Activated gamma-delta T cell treated with anti-CD3 and anti-CD28 coated beads, Interleukin-2, amount 50 U/mL, for 16 hours (primary cell): Measurements from ENCODE around the gene RNF11.
A peak's percentile ranks its signal among the peaks of the same experiment; 100 is the strongest.
"Not testable (repeated sequence)": the region's sequence is repeated elsewhere in the genome, so short reads cannot be mapped to it uniquely, and the experiment has no call there.

ENCODE experiments used
- DNase-seq: peaks from one replicate; pipeline ENCODE4 v3.0.0-alpha.2; 2020; ENCODE audit warnings: low read depth

Gene RNF11

DNA sequence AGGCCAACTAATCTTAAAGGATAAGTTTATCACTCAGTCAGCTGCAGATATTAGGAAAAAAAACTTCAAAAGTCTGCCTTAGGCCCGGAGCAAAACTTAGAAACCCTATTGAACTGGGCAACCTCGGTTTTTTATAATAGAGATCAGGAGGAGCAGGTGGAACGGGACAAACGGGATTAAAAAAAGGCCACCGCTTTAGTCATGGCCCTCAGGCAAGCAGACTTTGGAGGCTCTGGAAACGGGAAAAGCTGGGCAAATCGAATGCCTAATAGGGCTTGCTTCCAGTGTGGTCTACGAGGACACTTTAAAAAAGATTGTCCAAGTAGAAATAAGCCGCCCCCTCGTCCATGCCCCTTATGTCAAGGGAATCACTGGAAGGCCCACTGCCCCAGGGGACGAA lies 7.6 kb upstream of the RNF11 start:
- DNase-seq = not testable (repeated sequence)

DNA sequence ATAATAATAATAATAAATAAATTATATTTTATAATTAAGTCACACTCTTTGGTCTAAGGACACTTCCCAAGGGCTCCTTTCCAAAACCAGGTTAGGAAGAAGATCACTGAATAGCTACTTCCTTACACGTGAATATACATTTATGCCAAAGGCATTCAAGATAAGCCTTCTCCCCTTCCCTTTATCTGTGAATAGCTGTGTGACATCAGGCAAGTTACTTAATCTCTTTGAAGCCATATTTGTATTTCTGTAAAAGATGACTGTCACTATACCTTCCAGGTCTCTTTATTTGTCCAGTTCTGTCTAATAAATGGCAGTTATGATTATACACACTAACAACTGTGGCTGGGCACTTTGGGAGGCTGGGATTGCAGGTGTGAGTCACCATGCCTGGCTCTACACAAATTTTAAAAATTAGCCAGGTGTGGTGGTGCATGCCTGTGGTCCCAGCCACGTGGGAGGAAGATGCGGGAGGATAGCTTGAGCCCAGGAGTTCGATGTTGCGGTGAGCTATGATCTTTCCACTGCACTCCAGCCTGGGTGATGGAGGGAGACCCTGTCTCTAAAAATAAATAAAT lies 5.5 kb upstream of the RNF11 start:
- no peak for DNase-seq

DNA sequence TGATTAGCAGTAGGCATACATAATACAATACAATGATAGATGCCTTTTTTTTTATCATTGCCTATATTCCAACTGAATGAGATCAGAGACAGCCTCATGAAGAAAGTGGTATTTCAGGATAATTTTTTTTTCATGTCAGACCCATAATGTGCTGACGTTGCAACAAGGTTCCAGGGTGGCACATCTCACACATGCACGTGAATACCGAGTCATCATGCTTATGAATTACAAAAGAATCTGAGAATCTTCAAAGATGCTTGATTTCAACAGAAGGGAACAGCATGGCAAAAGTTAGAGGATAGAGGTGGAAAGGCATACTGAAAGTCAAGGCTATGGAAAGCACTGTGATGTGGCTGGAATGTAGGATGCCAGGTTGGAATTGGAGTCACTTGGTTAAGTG lies 5.0 kb upstream of the RNF11 start:
- no peak for DNase-seq

DNA sequence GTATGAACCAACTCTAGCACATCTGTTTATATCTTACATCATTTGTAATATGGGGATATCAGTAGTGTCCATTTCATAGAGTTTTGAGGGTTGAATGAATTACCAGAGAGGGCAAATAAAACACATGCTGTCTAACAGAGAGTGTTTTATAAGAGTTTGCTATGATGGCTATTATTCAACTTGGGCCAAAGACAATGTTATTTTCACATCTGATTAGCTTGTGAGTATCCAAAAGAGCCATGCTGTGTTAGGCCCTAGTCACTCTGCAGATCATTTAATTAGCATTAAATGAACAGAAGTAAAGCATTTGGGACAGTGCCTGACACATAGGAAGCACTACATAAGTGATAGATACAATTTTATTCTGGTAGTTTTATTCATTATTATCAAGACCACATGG lies 4.2 kb upstream of the RNF11 start:
- no peak for DNase-seq

DNA sequence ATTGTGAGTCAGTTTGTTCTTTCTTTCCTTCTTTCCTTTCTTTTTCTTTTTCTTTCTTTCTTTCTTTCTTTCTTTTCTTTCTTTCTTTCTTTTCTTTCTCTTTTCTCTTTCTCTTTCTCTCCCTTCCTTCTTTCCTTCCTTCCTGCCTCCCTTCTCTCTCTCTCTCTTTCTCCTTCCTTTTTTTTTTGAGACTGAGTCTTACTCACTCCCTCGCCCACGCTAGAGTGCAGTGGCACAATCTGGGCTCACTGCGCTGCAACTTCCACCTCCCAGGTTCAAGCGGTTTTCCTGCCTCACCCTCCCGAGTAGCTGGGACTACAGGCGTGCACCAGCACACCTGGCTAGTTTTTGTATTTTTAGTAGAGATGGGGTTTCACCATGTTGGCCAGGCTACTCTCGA lies 1.8 kb upstream of the RNF11 start:
- not testable (repeated sequence) for DNase-seq

DNA sequence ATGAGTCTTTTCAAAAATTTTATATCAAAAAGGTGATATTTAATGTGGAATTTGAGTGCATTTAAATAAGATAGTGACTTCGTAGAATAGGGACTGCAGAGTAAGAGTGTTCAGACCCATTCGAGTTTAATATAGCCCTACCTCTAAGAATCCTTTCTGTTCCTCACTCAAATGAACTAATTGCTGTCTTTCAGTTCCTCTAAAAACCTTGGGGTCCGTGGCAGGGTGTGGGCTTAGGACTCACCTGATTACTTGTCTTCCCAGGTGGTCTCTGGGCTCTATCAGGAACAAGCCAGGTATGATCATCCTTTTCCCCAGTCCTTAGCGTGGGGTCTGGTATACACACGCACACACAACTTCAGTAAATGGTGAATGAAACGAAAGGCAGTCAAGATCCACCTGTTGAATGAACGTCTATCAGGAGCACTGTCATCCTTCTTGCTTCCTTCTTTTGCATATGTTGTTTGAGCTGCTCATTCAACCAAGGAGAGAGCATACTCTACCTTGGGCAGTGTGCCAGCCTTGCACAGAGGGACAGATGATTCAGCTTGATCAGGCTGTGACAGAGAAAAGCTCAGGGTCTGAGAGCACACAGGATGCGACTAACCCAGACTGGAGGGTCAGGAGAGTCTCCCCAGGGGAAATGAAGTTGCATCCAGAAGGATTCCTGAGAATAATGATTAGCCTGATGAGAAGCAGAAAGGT lies 1.2 kb upstream of the RNF11 start:
- peak; percentile 17 for DNase-seq

DNA sequence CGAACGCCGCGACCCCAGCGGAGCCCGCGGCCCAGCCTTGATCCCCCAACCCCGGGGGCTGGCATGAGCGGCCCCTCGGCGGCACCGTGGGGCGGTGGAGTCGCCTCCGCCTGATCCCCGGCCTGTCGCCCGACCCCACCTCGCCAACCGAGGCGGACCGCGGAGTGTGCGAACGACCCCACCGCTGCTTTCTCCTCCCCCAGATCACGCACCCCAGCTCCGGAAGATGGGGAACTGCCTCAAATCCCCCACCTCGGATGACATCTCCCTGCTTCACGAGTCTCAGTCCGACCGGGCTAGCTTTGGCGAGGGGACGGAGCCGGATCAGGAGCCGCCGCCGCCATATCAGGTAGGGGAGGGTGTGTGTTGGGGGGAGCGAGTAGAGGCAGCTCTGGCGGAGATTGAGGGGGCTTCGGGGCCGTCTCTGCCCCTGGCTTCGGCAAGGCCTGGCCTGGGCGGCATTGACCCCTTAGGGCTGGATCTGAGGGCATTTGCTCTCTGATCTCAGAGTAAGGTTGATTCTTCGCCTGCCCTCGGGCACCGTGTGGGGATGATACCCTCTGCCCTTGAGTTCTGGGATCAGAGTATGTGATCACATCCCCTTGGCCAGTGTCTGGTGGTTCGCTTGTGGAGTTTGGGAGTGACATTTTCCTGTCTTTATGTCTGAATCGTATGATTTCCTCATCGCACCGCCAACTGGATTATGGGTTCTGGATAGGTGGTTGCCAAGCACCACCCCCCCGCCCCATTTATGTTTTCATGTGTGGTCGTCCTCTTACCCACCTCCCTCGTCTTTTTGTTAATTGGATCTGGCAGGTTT lies 668 bp downstream of the RNF11 start:
- peak; percentile 13 for DNase-seq

DNA sequence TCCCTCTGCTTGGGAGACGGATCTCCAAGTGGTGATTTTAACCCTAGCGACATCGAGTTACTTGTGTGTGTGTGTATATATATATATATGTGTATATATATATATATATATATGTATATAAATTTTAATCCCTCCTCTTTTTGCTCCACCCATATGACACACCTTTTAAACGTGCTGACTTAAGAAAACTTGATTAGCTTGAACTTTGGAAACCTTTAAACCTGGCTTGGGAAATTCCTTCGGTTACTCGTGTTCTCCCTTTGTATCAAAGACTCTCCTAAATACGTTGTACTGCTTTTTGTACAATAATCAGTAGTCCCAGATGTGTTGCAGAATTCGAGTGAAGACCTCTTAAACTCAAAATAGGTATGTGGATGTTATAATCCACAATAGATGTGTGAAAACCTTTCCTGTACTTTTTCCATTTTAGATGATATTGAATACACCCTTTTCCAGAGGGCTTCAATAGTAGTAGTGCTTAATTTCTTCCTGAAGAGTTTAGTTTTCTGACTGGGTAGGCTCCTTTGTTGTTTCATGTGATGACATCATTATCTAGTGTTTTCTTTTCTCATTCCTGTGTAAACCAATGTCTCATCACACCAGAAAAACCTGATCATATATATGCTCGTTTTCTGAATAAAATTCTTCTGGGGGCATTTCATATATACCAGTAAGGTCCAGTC lies 1.4 kb downstream of the RNF11 start:
- no peak for DNase-seq

DNA sequence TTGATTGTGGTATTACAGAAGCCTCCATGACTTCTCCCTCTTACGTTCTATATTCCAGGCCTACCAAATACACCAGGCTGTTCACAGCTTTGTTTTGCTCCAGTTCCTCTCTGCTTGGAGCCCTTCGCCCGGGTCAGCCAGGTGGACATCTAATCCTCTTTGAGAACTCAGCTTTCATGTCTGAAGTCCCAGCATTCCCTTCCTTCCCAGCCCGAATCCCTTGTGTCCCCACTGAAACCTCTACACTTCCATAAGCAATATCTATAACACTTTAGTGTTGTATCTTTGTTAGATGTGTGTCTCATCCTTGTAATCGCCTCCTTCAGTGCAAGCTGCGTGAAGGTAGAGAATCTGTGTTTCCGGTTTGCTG lies 1.9 kb downstream of the RNF11 start:
- DNase-seq = no peak

DNA sequence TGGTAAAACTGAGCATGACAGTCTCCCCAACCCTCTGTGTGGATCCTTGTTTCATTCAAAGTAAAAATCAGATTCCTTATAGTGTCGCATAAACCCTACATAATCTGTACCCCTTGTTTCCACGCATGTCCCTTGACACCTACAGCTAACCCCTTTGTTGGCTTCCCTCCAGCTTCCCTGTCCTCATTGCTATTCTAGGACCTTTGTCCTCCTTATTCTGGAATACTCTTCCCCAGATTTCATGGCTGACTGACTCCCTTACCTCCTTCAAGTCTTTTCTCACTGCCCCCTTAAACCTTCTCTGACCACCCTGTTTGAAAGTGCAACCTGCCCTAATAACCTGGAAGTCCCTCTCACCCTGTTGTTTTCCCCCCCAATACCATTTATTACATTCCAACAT lies 4.0 kb downstream of the RNF11 start:
- no peak for DNase-seq

DNA sequence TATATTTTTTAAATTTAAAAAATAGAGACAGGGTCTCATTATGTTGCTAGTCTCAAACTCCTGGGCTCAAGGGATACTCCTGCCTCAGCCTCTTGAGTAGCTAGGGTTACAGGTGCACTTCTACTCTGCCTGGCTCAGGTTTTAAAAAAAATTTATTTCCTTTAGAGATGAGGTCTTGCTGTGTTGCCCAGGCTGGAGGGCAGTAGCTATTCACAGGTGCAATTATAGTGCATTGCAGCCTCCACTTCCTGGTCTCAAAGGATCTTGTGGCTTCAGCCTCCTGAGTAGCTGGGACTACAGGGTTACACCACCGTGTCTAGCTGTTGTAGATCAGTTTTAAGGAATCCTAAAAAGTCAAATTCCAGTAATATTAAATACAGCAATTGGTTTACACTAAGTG lies 5.0 kb downstream of the RNF11 start:
- DNase-seq = no peak

DNA sequence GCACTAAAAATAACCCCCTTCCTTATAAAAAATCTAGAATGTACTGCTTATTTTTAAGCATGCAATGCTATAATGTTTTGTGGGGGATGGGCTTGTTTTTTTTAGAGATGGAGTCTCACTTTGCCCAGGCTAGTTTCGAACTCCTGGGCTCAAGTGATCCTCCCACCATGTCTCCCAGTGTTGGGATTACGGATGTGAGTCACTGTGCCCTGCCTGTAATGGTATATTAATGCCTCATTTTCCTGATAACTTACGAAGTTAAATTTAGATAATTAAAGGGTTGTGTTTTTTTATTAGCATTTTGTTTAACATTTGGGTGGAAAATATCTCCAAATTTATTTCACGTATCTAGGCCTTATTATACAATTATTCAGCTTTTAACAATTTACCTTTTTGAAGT lies 6.5 kb downstream of the RNF11 start:
- no peak for DNase-seq

DNA sequence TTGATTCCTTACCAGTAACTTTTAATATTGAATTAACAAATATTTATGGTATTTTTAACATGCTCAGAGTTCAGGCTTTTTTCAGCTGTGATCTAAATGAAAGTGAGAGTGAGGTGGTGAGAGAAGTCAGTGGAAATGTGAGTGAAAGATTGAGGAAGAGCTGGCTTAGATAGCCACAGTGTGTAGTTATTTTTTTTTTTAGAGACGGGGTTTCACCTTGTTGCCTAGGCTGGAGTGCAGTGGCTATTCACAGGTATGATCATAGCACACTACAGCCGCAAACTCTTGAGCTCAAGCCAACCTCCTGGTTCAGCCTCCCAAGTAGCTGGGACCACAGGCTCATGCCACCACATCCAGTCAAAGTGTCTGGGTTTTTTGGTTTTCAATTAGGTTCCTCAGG lies 10.9 kb downstream of the RNF11 start:
- DNase-seq = no peak

DNA sequence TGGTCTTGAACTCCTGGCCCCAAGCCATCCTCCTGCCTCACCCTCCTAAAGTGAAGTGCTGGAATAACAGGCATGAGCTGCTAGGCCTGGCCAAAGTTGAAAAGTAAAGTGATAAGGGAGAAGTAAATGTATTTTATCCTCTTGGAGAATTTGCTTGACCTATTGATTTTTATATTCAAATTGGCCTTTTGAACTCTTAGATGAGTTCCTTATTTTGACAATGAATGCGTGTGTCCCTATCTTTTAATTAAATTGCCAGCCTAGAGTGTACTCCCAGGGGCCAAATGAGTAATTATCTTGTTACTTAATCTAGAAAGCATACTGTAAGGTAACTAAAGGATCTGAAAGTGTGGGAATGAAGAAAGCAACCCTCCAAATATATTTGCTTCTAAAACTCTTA lies 11.4 kb downstream of the RNF11 start:
- no peak for DNase-seq

DNA sequence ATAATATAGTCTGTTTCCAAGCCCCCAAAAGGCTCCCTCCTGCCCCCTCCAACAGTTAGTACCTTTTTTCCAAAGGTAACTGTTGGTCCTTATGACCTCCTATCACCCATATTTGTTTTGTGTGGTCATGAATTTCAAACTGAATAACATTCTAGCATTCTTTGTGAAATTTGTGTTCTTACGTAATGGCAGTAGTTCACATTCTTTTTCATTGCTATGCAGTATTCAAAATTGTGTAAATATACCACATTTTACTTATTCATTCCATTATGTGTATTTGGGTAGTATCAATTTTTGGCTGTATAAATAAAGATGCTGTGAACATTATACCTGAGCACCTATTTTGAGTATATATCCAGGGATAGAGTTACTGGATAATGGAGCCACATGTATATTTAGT lies 13.4 kb downstream of the RNF11 start:
- DNase-seq = no peak

DNA sequence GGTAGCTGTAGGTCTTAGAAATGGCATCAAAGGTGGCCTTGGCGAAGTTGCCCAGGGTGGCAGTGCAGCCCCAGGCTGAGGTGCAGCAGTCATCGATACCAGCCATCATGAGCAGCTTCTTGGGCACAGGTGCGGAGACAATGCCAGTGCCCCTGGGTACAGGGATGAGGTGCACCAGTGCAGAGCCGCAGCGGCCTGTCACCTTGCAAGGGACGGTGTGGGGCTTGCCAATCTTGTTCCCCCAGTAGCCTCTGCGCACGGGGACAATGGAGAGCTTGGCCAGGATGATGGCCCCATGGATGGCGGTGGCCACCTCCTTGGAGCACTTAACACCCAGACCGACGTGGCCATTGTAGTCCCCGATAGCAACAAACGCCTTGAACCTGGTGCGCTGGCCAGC lies 14.7 kb downstream of the RNF11 start:
- not testable (repeated sequence) for DNase-seq

DNA sequence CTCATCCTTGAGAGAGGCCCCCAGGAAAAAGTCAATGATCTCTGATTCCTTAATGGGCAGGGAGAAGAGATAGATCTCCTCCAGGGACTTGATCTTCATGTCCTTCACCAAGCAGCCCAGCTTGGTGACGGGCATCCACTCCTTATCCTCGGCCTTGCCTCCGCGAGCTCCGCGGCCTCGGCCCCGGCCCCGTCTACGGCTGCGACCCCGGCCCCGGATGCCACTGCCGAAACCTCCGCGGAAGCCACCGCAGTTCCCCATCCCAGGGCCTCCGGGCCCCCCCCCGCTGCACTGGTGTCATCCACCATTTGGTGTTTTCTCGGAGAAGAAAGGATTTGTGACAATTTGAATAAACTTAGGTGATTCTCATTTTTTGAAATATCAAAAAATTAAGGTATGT lies 15.1 kb downstream of the RNF11 start:
- not testable (repeated sequence) for DNase-seq

DNA sequence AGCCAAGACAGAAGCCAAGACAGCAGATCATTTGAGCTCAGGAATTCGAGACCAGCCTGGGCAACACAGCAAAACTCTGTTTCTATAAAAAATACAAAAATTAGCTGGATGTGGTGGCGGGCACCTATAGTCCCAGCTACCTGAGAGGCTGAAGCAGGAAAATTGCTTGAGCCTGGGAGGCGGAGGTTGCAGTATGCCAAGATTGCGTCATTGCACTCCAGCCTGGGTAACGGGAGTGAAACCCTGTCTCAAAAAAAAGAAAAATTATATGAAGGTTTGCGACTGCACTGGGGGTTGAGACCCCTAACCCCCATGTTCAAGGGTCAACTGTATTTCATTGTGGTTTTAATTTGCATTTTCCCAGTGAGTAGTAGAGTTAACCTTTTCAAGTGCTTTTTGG lies 16.3 kb downstream of the RNF11 start:
- DNase-seq = no peak

DNA sequence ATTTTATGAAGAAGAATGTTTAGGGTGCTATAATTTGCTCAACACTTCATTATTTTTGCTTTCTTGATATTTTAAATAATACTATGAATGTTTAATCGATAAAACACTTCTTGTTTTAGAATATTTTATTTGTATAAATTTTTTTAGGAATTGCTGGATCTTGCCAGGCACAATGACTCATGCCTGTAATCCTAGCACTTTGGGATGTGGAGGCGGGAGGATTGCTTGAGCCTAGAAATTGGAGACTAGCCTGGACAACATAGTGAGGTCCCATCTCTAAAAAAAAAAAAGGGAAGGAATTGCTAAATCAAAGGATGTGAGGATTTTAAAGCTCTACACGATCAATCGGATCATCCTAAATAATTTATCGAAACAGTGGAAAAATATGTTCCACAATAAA lies 17.6 kb downstream of the RNF11 start:
- DNase-seq = no peak

DNA sequence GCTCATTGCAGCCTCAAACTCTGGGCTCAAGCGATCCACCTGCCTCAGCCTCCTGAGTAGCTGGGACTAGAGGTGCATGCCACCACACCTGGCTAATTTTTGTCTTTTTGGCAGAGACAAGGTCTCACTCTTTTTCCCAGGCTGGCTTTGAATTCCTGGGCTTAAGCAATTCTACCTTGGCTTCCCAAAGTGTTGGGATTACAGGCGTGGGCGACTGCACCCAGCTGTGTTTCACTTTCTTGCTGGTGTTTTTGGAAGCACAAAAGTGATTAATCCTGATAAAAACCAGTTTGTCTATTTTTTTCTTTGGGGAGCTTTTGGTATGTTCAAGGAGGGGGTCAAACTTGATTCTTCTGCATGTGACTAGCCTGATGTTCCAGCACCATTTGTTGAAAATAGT lies 19.3 kb downstream of the RNF11 start:
- no peak for DNase-seq

DNA sequence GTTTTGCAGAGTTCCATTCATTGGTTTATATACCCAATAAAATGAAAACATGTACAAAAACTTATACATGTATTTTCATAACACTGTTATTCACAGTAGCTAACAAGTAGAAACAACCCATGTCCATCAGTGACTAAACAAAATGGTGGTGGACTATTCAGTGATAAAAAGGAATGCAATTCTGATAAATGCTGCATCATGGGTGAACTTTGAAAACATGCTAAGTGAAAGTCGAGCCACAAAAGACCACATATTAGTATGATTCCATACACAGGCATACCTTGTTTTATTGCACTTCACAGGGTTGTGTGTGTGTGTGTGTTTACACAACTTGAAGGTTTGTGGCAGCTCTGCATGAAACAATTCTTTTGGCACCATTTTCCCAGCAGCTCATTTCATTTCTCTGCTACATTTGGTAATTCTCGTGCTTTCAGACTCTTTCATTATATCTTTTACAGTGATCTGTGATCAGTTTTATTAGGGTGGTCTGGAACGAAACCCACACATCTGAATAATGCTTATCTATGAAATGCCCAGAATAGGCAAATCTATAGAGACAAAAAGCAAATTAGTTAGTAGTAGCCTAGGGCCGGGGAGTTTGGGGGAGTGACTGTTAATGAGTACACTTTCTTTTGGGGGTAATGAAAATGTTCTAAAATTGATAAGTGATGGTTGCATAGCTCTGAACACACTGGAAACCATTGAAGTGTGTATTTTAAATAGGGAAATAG lies 27.2 kb downstream of the RNF11 start:
- DNase-seq = no peak

DNA sequence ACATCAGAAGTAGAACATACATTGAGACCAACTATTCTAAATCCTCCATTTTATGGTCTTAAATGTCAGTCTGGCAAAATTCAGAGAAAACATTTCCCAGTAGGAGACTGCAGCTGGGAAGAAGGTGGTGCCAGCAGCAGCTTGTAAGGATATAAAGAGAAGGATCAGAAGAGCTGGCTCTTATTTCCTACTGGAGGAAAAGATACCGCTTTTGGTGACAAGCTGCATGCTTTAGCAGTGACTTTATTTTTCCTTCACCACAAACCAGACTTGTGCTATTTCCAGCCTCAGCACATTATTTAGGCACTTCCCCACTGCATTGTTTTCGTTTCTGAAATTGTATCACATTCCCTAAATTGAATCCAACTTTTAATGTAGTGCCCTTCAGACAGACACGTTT lies 28.4 kb downstream of the RNF11 start:
- no peak for DNase-seq
